ENCODE measurements around the gene NFKB2. TPM values are rescaled to one million over a fixed set of nuclear protein-coding genes. Genes with fewer than 3 reads are reported as not detected.

NFKB2 gene
- polyA plus RNA-seq, 1 donor from 2014 or later: 0.30 TPM

GRCh38 chr10:102381983-102382382, 13.5 kb upstream of the NFKB2 start:
- Histone ChIP-seq H3F3A (ENCODE audit: insufficient read depth, low read length, poor library complexity, severe bottlenecking) (no peaks in the 10 kb centered on the region), H3K9me2 (ENCODE audit: insufficient read depth, low read length) (no peaks in the 10 kb centered on the region), H3K4me3 (ENCODE audit: low read length) (no peak overlapping the region), H4K20me1 (ENCODE audit: insufficient read depth) (no peaks in the 10 kb centered on the region), H3K36me3 (ENCODE audit: insufficient read depth, low read length) (no peaks in the 10 kb centered on the region), H3K4me2 (ENCODE audit: low read length) (no peak overlapping the region), H3K79me2 (replicated peaks; ENCODE audit: insufficient read depth, low read length) (no peaks in the 10 kb centered on the region), H3K9ac (ENCODE audit: low read length) (no peak overlapping the region), H2AFZ (ENCODE audit: low read depth, low read length) (no peak overlapping the region), H3K27me3 (ENCODE audit: insufficient read depth, low read depth, low read length) (no peaks in the 10 kb centered on the region), H3K9me3 (ENCODE audit: low read length) (no peaks in the 10 kb centered on the region), H3K27ac (ENCODE audit: low read length) (no peak overlapping the region)
- TF ChIP-seq EP300 (conservative IDR thresholded peaks at IDR 0.05; ENCODE audit: poor library complexity, severe bottlenecking) (no peak), CTCF (IDR thresholded peaks at IDR 0.05; ENCODE audit: poor library complexity, severe bottlenecking) (no peak), EZH2 (IDR thresholded peaks at IDR 0.05; ENCODE audit: borderline replicate concordance, insufficient read depth, low read length, poor library complexity, severe bottlenecking) (no peak)

GRCh38 chr10:102382871-102383270, 12.6 kb upstream of the NFKB2 start:
- no peak overlapping the region for H3K4me2 ChIP-seq (ENCODE audit: low read length)
- H3K4me3 ChIP-seq (ENCODE audit: low read length): no peak overlapping the region
- no peaks in the 10 kb centered on the region for H3K9me3 ChIP-seq (ENCODE audit: low read length)
- H3K27me3 ChIP-seq (ENCODE audit: insufficient read depth, low read depth, low read length): no peaks in the 10 kb centered on the region
- no peak overlapping the region for H3K9ac ChIP-seq (ENCODE audit: low read length)
- no peaks in the 10 kb centered on the region for H3F3A ChIP-seq (ENCODE audit: insufficient read depth, low read length, poor library complexity, severe bottlenecking)
- no peak for TF ChIP-seq EZH2 (IDR thresholded peaks at IDR 0.05; ENCODE audit: borderline replicate concordance, insufficient read depth, low read length, poor library complexity, severe bottlenecking)
- TF ChIP-seq CTCF (IDR thresholded peaks at IDR 0.05; ENCODE audit: poor library complexity, severe bottlenecking): no peak
- peak; percentile 19 for TF ChIP-seq POLR2AphosphoS5 (IDR thresholded peaks at IDR 0.05)
- no peak for TF ChIP-seq TAF1 (IDR thresholded peaks at IDR 0.05; ENCODE audit: low read depth)
- no peak for TF ChIP-seq MXI1 (conservative IDR thresholded peaks at IDR 0.05; ENCODE audit: poor library complexity, severe bottlenecking)
- TF ChIP-seq RAD21 (conservative IDR thresholded peaks at IDR 0.05): no peak
- TF ChIP-seq EP300 (conservative IDR thresholded peaks at IDR 0.05; ENCODE audit: poor library complexity, severe bottlenecking): no peak
- no peaks in the 10 kb centered on the region for H4K20me1 ChIP-seq (ENCODE audit: insufficient read depth)
- no peaks in the 10 kb centered on the region for H3K9me2 ChIP-seq (ENCODE audit: insufficient read depth, low read length)
- H3K79me2 ChIP-seq (replicated peaks; ENCODE audit: insufficient read depth, low read length): no peaks in the 10 kb centered on the region
- no peaks in the 10 kb centered on the region for H3K36me3 ChIP-seq (ENCODE audit: insufficient read depth, low read length)
- no peak overlapping the region for H2AFZ ChIP-seq (ENCODE audit: low read depth, low read length)
- no peak overlapping the region for H3K27ac ChIP-seq (ENCODE audit: low read length)

- TF ChIP-seq RAD21 (conservative IDR thresholded peaks at IDR 0.05): no peak
- TF ChIP-seq CTCF (IDR thresholded peaks at IDR 0.05; ENCODE audit: poor library complexity, severe bottlenecking): no peak
- no peak for TF ChIP-seq MXI1 (conservative IDR thresholded peaks at IDR 0.05; ENCODE audit: poor library complexity, severe bottlenecking)
- H3K9me3 ChIP-seq (ENCODE audit: low read length): no peaks in the 10 kb centered on the region
- H3K9ac ChIP-seq (ENCODE audit: low read length): no peak overlapping the region
- no peak overlapping the region for H2AFZ ChIP-seq (ENCODE audit: low read depth, low read length)
- H3K79me2 ChIP-seq (replicated peaks; ENCODE audit: insufficient read depth, low read length): no peaks in the 10 kb centered on the region
- no peaks in the 10 kb centered on the region for H3K36me3 ChIP-seq (ENCODE audit: insufficient read depth, low read length)
- H4K20me1 ChIP-seq (ENCODE audit: insufficient read depth): no peaks in the 10 kb centered on the region
- H3K4me3 ChIP-seq (ENCODE audit: low read length): no peak overlapping the region
- no peak overlapping the region for H3K4me2 ChIP-seq (ENCODE audit: low read length)
- H3K9me2 ChIP-seq (ENCODE audit: insufficient read depth, low read length): no peaks in the 10 kb centered on the region
- no peaks in the 10 kb centered on the region for H3K27me3 ChIP-seq (ENCODE audit: insufficient read depth, low read depth, low read length)
- H3F3A ChIP-seq (ENCODE audit: insufficient read depth, low read length, poor library complexity, severe bottlenecking): no peaks in the 10 kb centered on the region
- H3K27ac ChIP-seq (ENCODE audit: low read length): no peak overlapping the region
Measured at GRCh38 chr10:102384053-102384452, 11.5 kb upstream of the NFKB2 start.
